ENCODE results near the gene PPM1H.

GRCh38 chr12:62730649-62731048, 204.3 kb downstream of the PPM1H start:
- TF ChIP-seq POLR2A (IDR thresholded peaks at IDR 0.05; ENCODE audit: low read depth, low read length), result no peak
- TF ChIP-seq MAX (IDR thresholded peaks at IDR 0.05; ENCODE audit: low read depth, low read length), result no peak
- no peak for TF ChIP-seq ZBTB33 (IDR thresholded peaks at IDR 0.05)
- TF ChIP-seq TARDBP (IDR thresholded peaks at IDR 0.05; ENCODE audit: borderline replicate concordance), result no peak
- no peak for TF ChIP-seq TCF12 (IDR thresholded peaks at IDR 0.05; ENCODE audit: low read depth, low read length)
- no peak for TF ChIP-seq NR2C2 (IDR thresholded peaks at IDR 0.05; ENCODE audit: borderline replicate concordance, control insufficient read depth, insufficient read length, low read depth)
- TF ChIP-seq HCFC1 (IDR thresholded peaks at IDR 0.05; ENCODE audit: low read length), result no peak
- no peak for TF ChIP-seq CTCF (IDR thresholded peaks at IDR 0.05 in 2 of 3, conservative IDR thresholded peaks at IDR 0.05 in 1 of 3; ENCODE audit: control insufficient read depth in 2 of 3, extremely low read depth in 1 of 3, insufficient read depth in 1 of 3, low read depth in 3 of 3, low read length in 3 of 3)
- TF ChIP-seq CHD2 (IDR thresholded peaks at IDR 0.05; ENCODE audit: borderline replicate concordance, low read depth, low read length), result no peak
- no peak for TF ChIP-seq NBN (IDR thresholded peaks at IDR 0.05)
- TF ChIP-seq CREB1 (IDR thresholded peaks at IDR 0.05; ENCODE audit: low read depth), result no peak
- TF ChIP-seq EZH2 (IDR thresholded peaks at IDR 0.05; ENCODE audit: borderline replicate concordance, control insufficient read depth, low read depth, low read length), result no peak
- no peak for TF ChIP-seq RAD21 (IDR thresholded peaks at IDR 0.05; ENCODE audit: insufficient read depth, low read depth, low read length)

Data from GM12878 (cell line).